ENCODE data around the gene ITPR3. TPM values are rescaled to one million over a fixed set of nuclear protein-coding genes. Genes with fewer than 3 reads are reported as not detected.
A peak's percentile ranks its signal among the peaks of the same experiment; 100 is the strongest.

The ITPR3 gene
- total RNA-seq, 4 donors from 2014 or later, result 161 to 265 (median 197) TPM

DNA sequence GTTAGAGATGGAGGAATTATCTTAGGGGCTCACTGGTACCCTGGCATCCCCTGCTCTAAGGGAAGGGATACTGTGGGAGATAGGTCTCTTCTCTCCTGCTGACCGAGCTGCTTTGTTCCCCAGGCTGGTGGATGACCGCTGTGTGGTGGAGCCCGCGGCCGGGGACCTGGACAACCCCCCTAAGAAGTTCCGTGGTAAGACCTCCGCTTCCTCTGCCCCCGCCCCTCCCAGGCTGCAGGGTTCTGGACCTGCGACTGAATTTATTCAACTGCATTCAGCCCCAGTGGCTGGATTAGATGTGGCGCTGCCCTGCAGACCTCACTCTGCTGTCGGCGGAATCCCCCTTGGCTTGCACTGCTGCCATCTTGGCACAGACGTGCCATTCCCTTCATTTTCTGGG lies 19.2 kb downstream of the ITPR3 start:
- intact Hi-C loops (cut with DNase I; ENCODE audit: low total_unique reads), result no loop called here
- no peak for TF ChIP-seq POLR2A (IDR thresholded peaks at IDR 0.05)
- TF ChIP-seq, protein P1, sequence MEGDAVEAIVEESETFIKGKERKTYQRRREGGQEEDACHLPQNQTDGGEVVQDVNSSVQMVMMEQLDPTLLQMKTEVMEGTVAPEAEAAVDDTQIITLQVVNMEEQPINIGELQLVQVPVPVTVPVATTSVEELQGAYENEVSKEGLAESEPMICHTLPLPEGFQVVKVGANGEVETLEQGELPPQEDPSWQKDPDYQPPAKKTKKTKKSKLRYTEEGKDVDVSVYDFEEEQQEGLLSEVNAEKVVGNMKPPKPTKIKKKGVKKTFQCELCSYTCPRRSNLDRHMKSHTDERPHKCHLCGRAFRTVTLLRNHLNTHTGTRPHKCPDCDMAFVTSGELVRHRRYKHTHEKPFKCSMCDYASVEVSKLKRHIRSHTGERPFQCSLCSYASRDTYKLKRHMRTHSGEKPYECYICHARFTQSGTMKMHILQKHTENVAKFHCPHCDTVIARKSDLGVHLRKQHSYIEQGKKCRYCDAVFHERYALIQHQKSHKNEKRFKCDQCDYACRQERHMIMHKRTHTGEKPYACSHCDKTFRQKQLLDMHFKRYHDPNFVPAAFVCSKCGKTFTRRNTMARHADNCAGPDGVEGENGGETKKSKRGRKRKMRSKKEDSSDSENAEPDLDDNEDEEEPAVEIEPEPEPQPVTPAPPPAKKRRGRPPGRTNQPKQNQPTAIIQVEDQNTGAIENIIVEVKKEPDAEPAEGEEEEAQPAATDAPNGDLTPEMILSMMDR (IDR thresholded peaks at IDR 0.05), result no peak
- DNase-seq (ENCODE audit: low spot score in 2 of 2), result no peak
- 70 to 83% methylated on average over 13 of the region's 13 CpGs for WGBS, 2 donors
- H3K4me3 ChIP-seq (ENCODE audit: low read depth, poor library complexity, severe bottlenecking), result no peak overlapping the region

DNA sequence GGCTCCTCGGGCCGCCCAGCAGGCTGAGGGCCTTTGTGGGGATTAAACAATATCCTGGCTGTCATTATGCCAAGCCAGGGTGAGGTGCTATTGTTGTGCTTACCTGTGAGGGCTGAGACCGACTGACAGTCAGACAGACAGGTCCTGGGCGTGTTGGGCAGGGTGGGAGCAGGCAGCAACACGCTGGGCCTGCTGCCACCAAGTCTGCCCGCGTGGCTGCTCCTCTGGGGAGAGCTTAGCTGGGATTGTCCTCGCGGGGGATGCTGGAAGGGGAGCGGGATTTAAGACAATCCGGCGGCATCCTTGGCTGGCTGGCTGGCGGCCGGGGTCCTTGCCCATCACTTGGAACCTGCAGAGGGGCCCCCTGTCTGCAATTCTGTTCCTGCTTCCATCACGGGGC lies 20.0 kb downstream of the ITPR3 start:
- TF ChIP-seq, protein P1 (IDR thresholded peaks at IDR 0.05), result no peak
- 45 to 58% methylated on average over 11 to 13 of the region's 15 CpGs for WGBS, 2 donors
- intact Hi-C loops (cut with DNase I; ENCODE audit: low total_unique reads), result no loop called here
- DNase-seq (ENCODE audit: low spot score in 2 of 2), result no peak
- H3K4me3 ChIP-seq (ENCODE audit: low read depth, poor library complexity, severe bottlenecking), result no peak overlapping the region

DNA sequence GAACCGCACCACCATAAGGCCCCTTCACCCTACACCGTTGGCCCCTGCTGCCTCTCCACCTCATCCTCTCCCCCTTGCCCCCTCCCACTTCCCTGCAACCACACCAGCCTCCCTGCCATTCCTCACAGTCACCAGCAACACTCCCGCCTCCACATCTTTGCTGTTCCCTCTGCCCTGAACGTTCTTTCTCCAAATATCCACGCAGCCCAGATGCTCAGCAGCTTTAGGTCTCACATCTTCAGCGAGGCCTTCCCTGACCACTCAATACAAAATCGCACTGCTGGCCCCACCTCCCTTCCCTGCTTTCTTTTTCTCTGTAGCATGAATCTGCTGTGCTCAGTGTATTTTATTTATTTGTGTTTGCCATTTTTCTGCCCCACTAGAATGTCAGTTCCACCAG lies 20.5 kb downstream of the ITPR3 start:
- DNase-seq (ENCODE audit: low spot score in 2 of 2), result no peak
- 71% methylated on average over 7 of the region's 7 CpGs for WGBS, 2 donors
- intact Hi-C loops (cut with DNase I; ENCODE audit: low total_unique reads), result no loop called here
- no peak overlapping the region for H3K4me3 ChIP-seq (ENCODE audit: low read depth, poor library complexity, severe bottlenecking)
- TF ChIP-seq, protein P1 (IDR thresholded peaks at IDR 0.05), result peak in 1 of 3 donors; percentile 12
- TF ChIP-seq POLR2A (IDR thresholded peaks at IDR 0.05), result no peak

DNA sequence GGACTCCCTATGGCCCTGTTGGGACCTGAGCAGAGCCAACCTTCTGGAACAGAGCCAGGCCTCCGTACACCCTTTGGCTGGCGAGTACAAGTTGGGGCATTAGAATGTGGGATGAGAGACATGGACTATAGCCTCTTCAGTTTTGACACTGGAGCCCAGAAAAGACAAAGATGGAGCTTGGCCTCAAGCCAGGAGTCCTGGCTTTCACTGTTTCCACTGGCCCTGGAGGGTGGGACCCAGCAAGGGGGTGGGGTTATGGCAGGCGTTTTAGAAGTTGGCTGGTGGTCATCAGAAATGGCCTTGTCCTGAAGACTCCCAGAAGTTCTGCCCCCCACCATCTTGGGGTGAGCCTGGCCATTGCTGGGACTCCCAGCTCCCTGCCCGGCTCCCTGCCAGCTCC lies 21.8 kb downstream of the ITPR3 start:
- no peak overlapping the region for H3K4me3 ChIP-seq (ENCODE audit: low read depth, poor library complexity, severe bottlenecking)
- DNase-seq (ENCODE audit: low spot score in 2 of 2), result no peak
- TF ChIP-seq, protein P1 (IDR thresholded peaks at IDR 0.05), result no peak
- TF ChIP-seq POLR2A (IDR thresholded peaks at IDR 0.05), result no peak
- intact Hi-C loops (cut with DNase I; ENCODE audit: low total_unique reads), result no loop called here
- WGBS, 2 donors, result 46 to 74% methylated on average over 2 to 4 of the region's 4 CpGs

DNA sequence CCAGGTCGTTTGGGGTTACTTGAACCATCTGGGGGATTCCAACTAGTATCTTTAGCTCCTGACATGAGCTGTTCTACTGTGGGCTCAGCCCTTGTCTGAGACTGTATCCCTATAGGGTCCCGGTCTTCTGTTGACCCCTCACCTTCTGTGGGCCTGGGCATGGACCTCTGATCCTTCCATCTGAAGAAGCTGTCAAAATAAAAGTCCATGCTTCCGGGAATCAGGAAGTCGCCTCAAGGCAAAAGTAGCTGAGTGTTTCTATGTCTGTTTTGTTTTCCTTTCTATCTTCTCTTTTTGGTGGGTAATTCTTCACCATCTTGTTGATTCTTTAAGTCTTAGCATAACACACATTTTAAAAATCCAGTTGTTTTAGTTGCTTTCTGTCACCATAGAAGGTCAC lies 30.3 kb downstream of the ITPR3 start:
- TF ChIP-seq, protein P1 (IDR thresholded peaks at IDR 0.05), result no peak
- TF ChIP-seq POLR2A (IDR thresholded peaks at IDR 0.05), result no peak
- WGBS, 2 donors, result 71 to 81% methylated on average over 4 of the region's 4 CpGs
- H3K4me3 ChIP-seq (ENCODE audit: low read depth, poor library complexity, severe bottlenecking), result no peak overlapping the region
- intact Hi-C loops (cut with DNase I; ENCODE audit: low total_unique reads), result no loop called here
- no peak for DNase-seq (ENCODE audit: low spot score in 2 of 2)

DNA sequence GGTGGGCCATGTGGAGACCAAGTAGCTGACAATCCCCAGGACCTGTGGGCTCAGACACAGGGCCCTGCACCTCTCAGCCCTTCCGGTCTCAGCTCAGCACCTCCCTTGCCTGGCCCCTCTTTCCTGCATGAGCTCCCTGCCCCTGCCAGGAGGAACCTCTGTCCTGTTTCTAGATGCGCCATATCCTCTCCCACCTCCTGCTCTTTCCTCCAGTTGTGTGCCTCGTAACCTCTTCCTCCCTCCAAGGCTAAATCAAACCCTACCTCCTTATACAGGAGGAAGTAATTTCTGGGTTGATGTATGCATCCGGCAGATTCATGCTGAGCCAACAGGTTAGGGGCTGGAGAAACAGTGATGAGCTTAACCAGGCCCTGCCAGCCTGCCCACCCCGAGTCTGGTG lies 30.9 kb downstream of the ITPR3 start:
- no peak for TF ChIP-seq POLR2A (IDR thresholded peaks at IDR 0.05)
- TF ChIP-seq, protein P1 (IDR thresholded peaks at IDR 0.05), result no peak
- intact Hi-C loops (cut with DNase I; ENCODE audit: low total_unique reads), result no loop called here
- H3K4me3 ChIP-seq (ENCODE audit: low read depth, poor library complexity, severe bottlenecking), result no peak overlapping the region
- no peak for DNase-seq (ENCODE audit: low spot score in 2 of 2)
- 82 to 89% methylated on average over 5 of the region's 5 CpGs for WGBS, 2 donors

Measured in lower leg skin (tissue), 4 donors.